Endothelial cell (in vitro differentiated cells): Measurements from ENCODE around the gene EIF4E1B. TPM values are rescaled to one million over a fixed set of nuclear protein-coding genes. Genes with fewer than 3 reads are reported as not detected.

ENCODE experiments used
- DNase-seq: peaks from one replicate; pipeline ENCODE4 v3.0.0; 2021; ENCODE audit warnings: low spot score
- H3K27ac Mint-ChIP-seq: one replicate; pipeline ENCODE4 v1.8.0; 2021; ENCODE audit warnings: mixed read lengths, inconsistent platforms; ENCODE audit not compliant: unreplicated experiment
- H3K27me3 Mint-ChIP-seq: one replicate; pipeline ENCODE4 v1.8.0; 2021; ENCODE audit warnings: mild to moderate bottlenecking, moderate library complexity, mixed read lengths, inconsistent platforms; ENCODE audit not compliant: unreplicated experiment
- H3K36me3 Mint-ChIP-seq: one replicate; pipeline ENCODE4 v1.8.0; 2021; ENCODE audit warnings: mild to moderate bottlenecking, low read depth, mixed read lengths, inconsistent platforms; ENCODE audit not compliant: unreplicated experiment
- H3K4me1 Mint-ChIP-seq: one replicate; pipeline ENCODE4 v1.8.0; 2021; ENCODE audit warnings: mild to moderate bottlenecking, mixed read lengths, inconsistent platforms; ENCODE audit not compliant: unreplicated experiment
- H3K4me3 Mint-ChIP-seq: one replicate; pipeline ENCODE4 v1.8.0; 2021; ENCODE audit warnings: mild to moderate bottlenecking, mixed read lengths, inconsistent platforms; ENCODE audit not compliant: unreplicated experiment
- H3K9me3 Mint-ChIP-seq: one replicate; pipeline ENCODE4 v1.8.0; 2021; ENCODE audit warnings: mixed read lengths, inconsistent platforms; ENCODE audit not compliant: unreplicated experiment
- total RNA-seq: library from RNA; stranded (reverse); fragmentation: NEBNext Ultra II Directional; extraction: Animal tissue kit (Norgen Biotek cat#: 25700); gene quantifications from one replicate; pipeline ENCODE4 v1.2.1, GENCODE V29; 2021; ENCODE audit not compliant: unreplicated experiment
- TF ChIP-seq, protein P1 (sequence below): fragments of 200-600 bp; sonication (generic); IDR thresholded peaks from one replicate; pipeline ENCODE4 v1.5.0; 2021; ENCODE audit warnings: antibody characterized with exemption; ENCODE audit not compliant: unreplicated experiment

Gene EIF4E1B
- total RNA-seq, 1 donor from 2014 or later = 0.54 TPM

DNA sequence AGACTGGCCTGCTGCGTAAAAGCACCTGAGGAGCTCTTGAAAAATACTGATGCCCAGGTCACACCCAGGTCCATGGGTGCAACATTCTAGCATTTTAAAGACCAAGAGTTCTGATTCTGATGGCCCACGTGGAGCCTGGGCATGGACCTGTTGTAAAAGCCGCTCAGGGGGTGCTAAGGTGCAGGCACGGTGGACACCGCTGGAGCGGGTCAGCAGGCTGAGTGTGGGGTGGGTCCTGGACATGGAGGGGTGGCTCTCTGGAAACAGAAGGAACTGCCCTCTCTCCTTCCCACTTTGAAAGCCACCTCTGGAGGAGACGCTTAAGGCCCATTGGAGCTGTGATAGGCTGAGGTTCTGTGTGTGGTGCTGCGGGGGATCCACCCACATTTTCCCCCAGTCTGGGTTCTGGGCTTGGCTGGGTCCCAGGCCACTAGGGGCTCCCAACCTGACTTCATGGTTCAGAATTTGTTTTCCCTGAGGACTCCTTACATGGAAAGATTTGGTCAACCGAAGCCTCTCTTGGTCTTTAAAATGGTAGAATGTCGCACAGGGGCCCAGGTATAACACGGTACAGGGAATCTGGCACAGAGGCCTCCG is 37.1 kb upstream of the EIF4E1B start:
- Mint-ChIP-seq H3K4me1 (no peaks in the 10 kb centered on the region), H3K27me3 (peaks cover 8% of the 10 kb centered on the region), H3K4me3 (no peak overlapping the region), H3K27ac (no peak overlapping the region), H3K9me3 (no peaks in the 10 kb centered on the region), H3K36me3 (peaks cover 1% of the 10 kb centered on the region)
- DNase-seq = no peak
- TF ChIP-seq, protein P1, sequence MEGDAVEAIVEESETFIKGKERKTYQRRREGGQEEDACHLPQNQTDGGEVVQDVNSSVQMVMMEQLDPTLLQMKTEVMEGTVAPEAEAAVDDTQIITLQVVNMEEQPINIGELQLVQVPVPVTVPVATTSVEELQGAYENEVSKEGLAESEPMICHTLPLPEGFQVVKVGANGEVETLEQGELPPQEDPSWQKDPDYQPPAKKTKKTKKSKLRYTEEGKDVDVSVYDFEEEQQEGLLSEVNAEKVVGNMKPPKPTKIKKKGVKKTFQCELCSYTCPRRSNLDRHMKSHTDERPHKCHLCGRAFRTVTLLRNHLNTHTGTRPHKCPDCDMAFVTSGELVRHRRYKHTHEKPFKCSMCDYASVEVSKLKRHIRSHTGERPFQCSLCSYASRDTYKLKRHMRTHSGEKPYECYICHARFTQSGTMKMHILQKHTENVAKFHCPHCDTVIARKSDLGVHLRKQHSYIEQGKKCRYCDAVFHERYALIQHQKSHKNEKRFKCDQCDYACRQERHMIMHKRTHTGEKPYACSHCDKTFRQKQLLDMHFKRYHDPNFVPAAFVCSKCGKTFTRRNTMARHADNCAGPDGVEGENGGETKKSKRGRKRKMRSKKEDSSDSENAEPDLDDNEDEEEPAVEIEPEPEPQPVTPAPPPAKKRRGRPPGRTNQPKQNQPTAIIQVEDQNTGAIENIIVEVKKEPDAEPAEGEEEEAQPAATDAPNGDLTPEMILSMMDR = no peak

DNA sequence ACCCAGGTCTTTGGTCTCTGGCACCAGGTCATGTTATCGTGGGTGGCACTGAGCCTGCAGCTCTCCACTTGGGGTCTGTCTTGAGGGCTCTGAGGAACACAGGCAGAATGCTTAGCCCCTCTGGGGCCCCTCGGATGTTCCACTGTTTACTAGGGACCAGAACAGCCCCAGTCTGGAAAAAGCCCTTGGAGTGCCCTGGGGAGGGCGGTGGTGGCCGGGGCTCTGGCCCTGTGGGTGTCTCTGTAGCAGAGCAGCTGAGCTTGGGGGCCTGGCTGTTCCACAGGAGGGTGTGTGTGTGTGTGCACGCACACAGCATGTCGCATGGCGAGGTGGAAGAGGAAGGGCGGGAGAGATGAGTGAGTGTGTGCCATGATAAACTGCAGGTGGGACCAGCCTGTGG is 35.9 kb upstream of the EIF4E1B start:
- H3K36me3 Mint-ChIP-seq = peaks cover 6% of the 10 kb centered on the region
- H3K27ac Mint-ChIP-seq = no peak overlapping the region
- H3K27me3 Mint-ChIP-seq = peaks cover 11% of the 10 kb centered on the region
- no peak for DNase-seq
- no peaks in the 10 kb centered on the region for H3K4me1 Mint-ChIP-seq
- H3K9me3 Mint-ChIP-seq = no peaks in the 10 kb centered on the region
- no peak overlapping the region for H3K4me3 Mint-ChIP-seq
- TF ChIP-seq, protein P1 = no peak

DNA sequence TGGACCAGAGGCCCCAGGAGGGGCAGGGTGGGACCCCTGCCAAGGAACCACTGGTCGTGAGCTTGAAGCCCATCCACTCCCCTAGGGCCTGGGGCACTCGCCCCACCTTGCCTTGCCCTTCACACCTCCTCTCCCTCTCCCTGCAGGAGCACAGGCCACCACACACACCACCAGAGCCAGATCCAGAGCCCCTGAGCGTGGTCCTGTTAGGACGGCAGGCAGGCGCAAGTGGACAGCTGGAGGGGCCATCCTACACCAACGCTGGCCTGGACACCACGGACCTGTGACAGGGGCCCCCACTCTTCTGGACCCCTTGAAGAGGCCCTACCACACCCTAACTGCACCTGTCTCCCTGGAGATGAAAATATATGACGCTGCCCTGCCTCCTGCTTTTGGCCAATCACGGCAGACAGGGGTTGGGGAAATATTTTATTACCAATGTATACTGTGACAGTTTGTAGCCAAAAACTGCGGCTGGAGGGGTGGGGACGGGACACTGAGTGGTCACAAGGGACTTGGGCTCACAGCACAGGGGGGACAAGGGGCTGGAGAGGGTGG is 35.0 kb upstream of the EIF4E1B start:
- H3K4me1 Mint-ChIP-seq = no peaks in the 10 kb centered on the region
- no peak overlapping the region for H3K27ac Mint-ChIP-seq
- no peaks in the 10 kb centered on the region for H3K9me3 Mint-ChIP-seq
- TF ChIP-seq, protein P1 = no peak
- peaks cover 15% of the 10 kb centered on the region for H3K27me3 Mint-ChIP-seq
- DNase-seq = no peak
- peaks cover 6% of the 10 kb centered on the region for H3K36me3 Mint-ChIP-seq
- no peak overlapping the region for H3K4me3 Mint-ChIP-seq

DNA sequence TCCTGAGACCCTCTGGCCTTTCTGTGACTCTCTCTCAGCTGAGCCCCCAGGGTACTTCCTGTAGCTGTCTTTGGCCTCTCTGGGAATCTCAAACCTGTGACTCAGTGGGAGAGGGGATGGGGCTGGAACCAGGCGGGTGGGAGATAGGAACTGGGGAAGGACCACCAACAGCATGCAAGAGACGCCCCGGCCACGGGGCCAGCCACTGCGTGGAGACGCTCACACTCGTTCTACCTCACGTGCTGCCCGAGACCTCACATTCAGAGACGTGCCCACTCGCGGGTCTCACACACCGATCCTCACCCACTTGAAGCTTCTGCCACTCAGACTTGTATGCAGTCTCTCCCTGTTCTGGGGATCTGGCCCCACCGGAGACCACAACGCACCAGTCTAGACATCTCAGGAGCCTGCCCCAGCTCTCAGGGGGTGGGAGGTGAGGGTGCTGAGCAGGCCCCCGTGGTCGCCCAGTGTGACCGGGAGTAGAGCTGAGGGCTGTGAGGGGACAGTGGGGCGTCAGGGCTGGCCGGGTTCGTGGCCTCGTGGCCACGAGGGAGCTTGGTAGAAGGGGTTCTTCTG is 34.3 kb upstream of the EIF4E1B start:
- Mint-ChIP-seq H3K4me3 (peak overlapping the region; percentile 53), H3K4me1 (no peaks in the 10 kb centered on the region), H3K9me3 (no peaks in the 10 kb centered on the region), H3K27ac (no peak overlapping the region), H3K27me3 (peaks cover 13% of the 10 kb centered on the region), H3K36me3 (peaks cover 6% of the 10 kb centered on the region)
- TF ChIP-seq, protein P1 = no peak
- DNase-seq = no peak
